ENCODE results near the gene RDX. TPM values are rescaled to one million over a fixed set of nuclear protein-coding genes. Genes with fewer than 3 reads are reported as not detected.
A peak's percentile ranks its signal among the peaks of the same experiment; 100 is the strongest.

The RDX gene
- total and polyA plus RNA-seq, 9 of the 15 experiments (the other 6 are each of a cell fraction or from before 2014, with no cell fraction given): 35.6 to 62.1 (median 54.3) TPM

- TF ChIP-seq, protein P1, sequence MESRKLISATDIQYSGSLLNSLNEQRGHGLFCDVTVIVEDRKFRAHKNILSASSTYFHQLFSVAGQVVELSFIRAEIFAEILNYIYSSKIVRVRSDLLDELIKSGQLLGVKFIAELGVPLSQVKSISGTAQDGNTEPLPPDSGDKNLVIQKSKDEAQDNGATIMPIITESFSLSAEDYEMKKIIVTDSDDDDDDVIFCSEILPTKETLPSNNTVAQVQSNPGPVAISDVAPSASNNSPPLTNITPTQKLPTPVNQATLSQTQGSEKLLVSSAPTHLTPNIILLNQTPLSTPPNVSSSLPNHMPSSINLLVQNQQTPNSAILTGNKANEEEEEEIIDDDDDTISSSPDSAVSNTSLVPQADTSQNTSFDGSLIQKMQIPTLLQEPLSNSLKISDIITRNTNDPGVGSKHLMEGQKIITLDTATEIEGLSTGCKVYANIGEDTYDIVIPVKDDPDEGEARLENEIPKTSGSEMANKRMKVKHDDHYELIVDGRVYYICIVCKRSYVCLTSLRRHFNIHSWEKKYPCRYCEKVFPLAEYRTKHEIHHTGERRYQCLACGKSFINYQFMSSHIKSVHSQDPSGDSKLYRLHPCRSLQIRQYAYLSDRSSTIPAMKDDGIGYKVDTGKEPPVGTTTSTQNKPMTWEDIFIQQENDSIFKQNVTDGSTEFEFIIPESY (CRISPR knock-in tag; IDR thresholded peaks at IDR 0.05): peak; percentile 76; the same call in 1 of the 2 replicates
- no peak for TF ChIP-seq RCOR1 (IDR thresholded peaks at IDR 0.05; ENCODE audit: borderline replicate concordance in 1 of 2, low read depth in 2 of 2, low read length in 2 of 2)
- TF ChIP-seq FIP1L1 (IDR thresholded peaks at IDR 0.05; ENCODE audit: low read depth, low read length, poor library complexity, severe bottlenecking): peak; percentile 70
- peak; percentile 4; the same call in 1 of the 2 replicates for TF ChIP-seq THAP12 (CRISPR knock-in tag; IDR thresholded peaks at IDR 0.05)
- no peak for TF ChIP-seq SMAD1 (IDR thresholded peaks at IDR 0.05; ENCODE audit: low read depth, low read length, partially characterized antibody)
- TF ChIP-seq ZNF778 (CRISPR knock-in tag; IDR thresholded peaks at IDR 0.05): no peak
- TF ChIP-seq CTCF (IDR thresholded peaks at IDR 0.05 in 2 of 3, conservative IDR thresholded peaks at IDR 0.05 in 1 of 3; ENCODE audit: insufficient read depth in 2 of 3, low read depth in 1 of 3, low read length in 3 of 3): peak in 2 of 3 experiments; percentile 10 to 19; a peak in 2 of 6 replicates
- no peak for TF ChIP-seq CHD4 (IDR thresholded peaks at IDR 0.05; ENCODE audit: insufficient read depth, insufficient replicate concordance, low read depth, low read length, poor library complexity, severe bottlenecking)
- 0 out of 2 replicates have a peak, but pooled peaks have one; percentile 81 for TF ChIP-seq ILF3 (IDR thresholded peaks at IDR 0.05; ENCODE audit: borderline replicate concordance)
- TF ChIP-seq POLR3A (IDR thresholded peaks at IDR 0.05; ENCODE audit: borderline replicate concordance, extremely low read depth, insufficient read depth, insufficient read length): no peak
- no peak for TF ChIP-seq XRCC5 (IDR thresholded peaks at IDR 0.05; ENCODE audit: low read depth, low read length)
- no peak for TF ChIP-seq HDAC3 (IDR thresholded peaks at IDR 0.05; ENCODE audit: borderline replicate concordance, partially characterized antibody)
- TF ChIP-seq, protein P2, sequence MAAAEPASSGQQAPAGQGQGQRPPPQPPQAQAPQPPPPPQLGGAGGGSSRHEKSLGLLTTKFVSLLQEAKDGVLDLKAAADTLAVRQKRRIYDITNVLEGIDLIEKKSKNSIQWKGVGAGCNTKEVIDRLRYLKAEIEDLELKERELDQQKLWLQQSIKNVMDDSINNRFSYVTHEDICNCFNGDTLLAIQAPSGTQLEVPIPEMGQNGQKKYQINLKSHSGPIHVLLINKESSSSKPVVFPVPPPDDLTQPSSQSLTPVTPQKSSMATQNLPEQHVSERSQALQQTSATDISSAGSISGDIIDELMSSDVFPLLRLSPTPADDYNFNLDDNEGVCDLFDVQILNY (CRISPR knock-in tag; IDR thresholded peaks at IDR 0.05): no peak
- peak; percentile 31 to 79; a peak in 2 of 4 replicates for TF ChIP-seq MAZ (CRISPR knock-in tag; conservative IDR thresholded peaks at IDR 0.05 in 1 of 2, IDR thresholded peaks at IDR 0.05 in 1 of 2)
- peak; percentile 49; the same call in 1 of the 2 replicates for TF ChIP-seq CHD2 (IDR thresholded peaks at IDR 0.05; ENCODE audit: low read depth, low read length)
- TF ChIP-seq CBFA2T3 (IDR thresholded peaks at IDR 0.05): no peak
Measured at GRCh38 chr11:110296226-110297075, at the start of gene RDX (continued).

Data from K562 (cell line).